CD4-positive, CD25-positive, alpha-beta regulatory T cell (primary cell): ENCODE results near the gene PAEP. TPM values are rescaled to one million over a fixed set of nuclear protein-coding genes. Genes with fewer than 3 reads are reported as not detected.
A peak's percentile ranks its signal among the peaks of the same experiment; 100 is the strongest.

ENCODE experiments used
- ATAC-seq, 2 donors: fragments of 150-1000 bp; cut with Tn5 transposase; one replicate each; pipeline ENCODE4 v1.10.0; 2021; ENCODE audit warnings: low read depth in 2 of 2, moderate number of reproducible peaks in 2 of 2, moderate library complexity in 1 of 2
- DNase-seq, 3 donors: peaks; one replicate each; pipeline versions ENCODE4 v3.0.0 to v3.0.0-alpha.2; 2012 to 2022; ENCODE audit warnings: mixed read lengths in 1 of 3
- H3K27ac ChIP-seq: one replicate; pipeline ENCODE4 v1.7.0; 2013; ENCODE audit warnings: mild to moderate bottlenecking, low read length; ENCODE audit not compliant: insufficient read depth, poor library complexity, severe bottlenecking
- H3K27me3 ChIP-seq: one replicate; pipeline ENCODE4 v1.7.0; 2013; ENCODE audit warnings: low read length; ENCODE audit not compliant: control insufficient read depth, insufficient read depth
- H3K36me3 ChIP-seq: one replicate; pipeline ENCODE4 v1.7.0; 2013; ENCODE audit warnings: mild to moderate bottlenecking, low read length, moderate library complexity; ENCODE audit not compliant: control insufficient read depth, insufficient read depth
- H3K4me1 ChIP-seq: 2 replicates; pipeline ENCODE4 v1.7.0; 2013; ENCODE audit warnings: mild to moderate bottlenecking, low read length; ENCODE audit not compliant: insufficient read depth, control insufficient read depth, poor library complexity, severe bottlenecking
- H3K4me3 ChIP-seq: one replicate; pipeline ENCODE4 v1.7.0; 2013; ENCODE audit warnings: low read depth, mild to moderate bottlenecking, low read length, moderate library complexity
- H3K9me3 ChIP-seq, 2 experiments: 1 replicate in 1 of 2; 2 replicates in 1 of 2; pipeline ENCODE4 v1.7.0; 2013; ENCODE audit warnings: low read length in 2 of 2, mild to moderate bottlenecking in 1 of 2, moderate library complexity in 1 of 2; ENCODE audit not compliant: control insufficient read depth in 2 of 2
- H3K27ac Mint-ChIP-seq, 3 donors: one replicate each; pipeline ENCODE4 v1.8.0; 2020 to 2022; ENCODE audit warnings: mild to moderate bottlenecking in 3 of 3, mixed read lengths in 3 of 3, moderate library complexity in 2 of 3
- H3K27me3 Mint-ChIP-seq: one replicate; pipeline ENCODE4 v1.8.0; 2022; ENCODE audit warnings: mild to moderate bottlenecking, mixed read lengths
- H3K36me3 Mint-ChIP-seq: one replicate; pipeline ENCODE4 v1.8.0; 2020; ENCODE audit warnings: mixed read lengths
- H3K4me1 Mint-ChIP-seq, 4 donors: one replicate each; pipeline ENCODE4 v1.8.0; 2020 to 2022; ENCODE audit warnings: mixed read lengths in 4 of 4, mild to moderate bottlenecking in 1 of 4
- H3K4me3 Mint-ChIP-seq, 4 donors: one replicate each; pipeline ENCODE4 v1.8.0; 2020 to 2022; ENCODE audit warnings: mild to moderate bottlenecking in 4 of 4, mixed read lengths in 4 of 4, moderate library complexity in 3 of 4
- H3K9me3 Mint-ChIP-seq, 7 donors: one replicate each; pipeline ENCODE4 v1.8.0; 2020 to 2022; ENCODE audit warnings: mixed read lengths in 7 of 7, mild to moderate bottlenecking in 3 of 7, moderate library complexity in 2 of 7
- polyA plus RNA-seq, 4 donors: library from polyadenylated mRNA; unstranded; fragments of 300-500 nt; fragmentation: Illumina TruSeq; gene quantifications; one replicate each; pipeline ENCODE4 v1.2.3, GENCODE V29; 2021
- total RNA-seq: library from RNA; stranded (reverse); gene quantifications from one replicate; pipeline ENCODE4 v1.2.3, GENCODE V29; 2022

Gene PAEP
- total and polyA plus RNA-seq, 5 donors from 2014 or later = not detected

- Histone ChIP-seq H3K27me3 (no peaks in the 10 kb centered on the region), H3K36me3 (no peaks in the 10 kb centered on the region), H3K4me1 (no peaks in the 10 kb centered on the region), H3K4me3 (no peak overlapping the region), H3K9me3 (no peaks in the 10 kb centered on the region), H3K27ac (no peak overlapping the region)
- H3K9me3 Mint-ChIP-seq = no peaks in the 10 kb centered on the region
- H3K4me1 Mint-ChIP-seq = peaks cover 0 to 4% (median 0%) of the 10 kb centered on the region in 4 donors
- no peaks in the 10 kb centered on the region for H3K36me3 Mint-ChIP-seq
- peak; percentile 23 to 54 (median 37) for DNase-seq
- no peak overlapping the region for H3K27ac Mint-ChIP-seq
- peak in 1 of 2 donors; percentile 32 for ATAC-seq
- peaks cover 12% of the 10 kb centered on the region for H3K27me3 Mint-ChIP-seq
- no peak overlapping the region for H3K4me3 Mint-ChIP-seq
Observed at GRCh38 chr9:135602789-135603481, 41.4 kb downstream of the PAEP start.

- peaks cover 12% of the 10 kb centered on the region for H3K27me3 Mint-ChIP-seq
- Histone ChIP-seq H3K4me1 (no peaks in the 10 kb centered on the region), H3K4me3 (no peak overlapping the region), H3K9me3 (no peaks in the 10 kb centered on the region), H3K27ac (no peak overlapping the region), H3K36me3 (no peaks in the 10 kb centered on the region), H3K27me3 (no peaks in the 10 kb centered on the region)
- peaks cover 0 to 4% (median 0%) of the 10 kb centered on the region in 4 donors for H3K4me1 Mint-ChIP-seq
- DNase-seq = no peak
- H3K9me3 Mint-ChIP-seq = no peaks in the 10 kb centered on the region
- H3K27ac Mint-ChIP-seq = no peak overlapping the region
- no peak overlapping the region for H3K4me3 Mint-ChIP-seq
- no peak for ATAC-seq
- H3K36me3 Mint-ChIP-seq = no peaks in the 10 kb centered on the region
Observed at GRCh38 chr9:135604437-135605237, 43.1 kb downstream of the PAEP start.

GRCh38 chr9:135605238-135605781, 43.8 kb downstream of the PAEP start:
- Histone ChIP-seq H3K27ac (no peak overlapping the region), H3K4me3 (no peak overlapping the region), H3K9me3 (no peaks in the 10 kb centered on the region), H3K4me1 (no peaks in the 10 kb centered on the region), H3K27me3 (no peaks in the 10 kb centered on the region), H3K36me3 (no peaks in the 10 kb centered on the region)
- no peak overlapping the region for H3K4me3 Mint-ChIP-seq
- no peak overlapping the region for H3K27ac Mint-ChIP-seq
- peaks cover 0 to 3% (median 0%) of the 10 kb centered on the region in 7 donors for H3K9me3 Mint-ChIP-seq
- peaks cover 12% of the 10 kb centered on the region for H3K27me3 Mint-ChIP-seq
- DNase-seq = no peak
- H3K4me1 Mint-ChIP-seq = peaks cover 0 to 4% (median 0%) of the 10 kb centered on the region in 4 donors
- no peak for ATAC-seq
- no peaks in the 10 kb centered on the region for H3K36me3 Mint-ChIP-seq

GRCh38 chr9:135606885-135607259, 45.3 kb downstream of the PAEP start:
- DNase-seq (no peak), ATAC-seq (no peak)
- Mint-ChIP-seq H3K9me3 (peaks cover 0 to 3% (median 0%) of the 10 kb centered on the region in 7 donors), H3K4me1 (peaks cover 0 to 4% (median 0%) of the 10 kb centered on the region in 4 donors), H3K4me3 (no peak overlapping the region), H3K36me3 (no peaks in the 10 kb centered on the region), H3K27me3 (peaks cover 12% of the 10 kb centered on the region), H3K27ac (no peak overlapping the region)
- no peaks in the 10 kb centered on the region for H3K9me3 ChIP-seq
- no peaks in the 10 kb centered on the region for H3K4me1 ChIP-seq
- no peaks in the 10 kb centered on the region for H3K27me3 ChIP-seq
- H3K36me3 ChIP-seq = no peaks in the 10 kb centered on the region
- H3K27ac ChIP-seq = no peak overlapping the region
- H3K4me3 ChIP-seq = no peak overlapping the region

- Histone ChIP-seq H3K36me3 (no peaks in the 10 kb centered on the region), H3K27me3 (no peaks in the 10 kb centered on the region), H3K27ac (no peak overlapping the region), H3K4me3 (no peak overlapping the region), H3K9me3 (no peaks in the 10 kb centered on the region), H3K4me1 (no peaks in the 10 kb centered on the region)
- Mint-ChIP-seq H3K4me1 (peaks cover 0 to 4% (median 0%) of the 10 kb centered on the region in 4 donors), H3K36me3 (no peaks in the 10 kb centered on the region), H3K4me3 (no peak overlapping the region), H3K27ac (no peak overlapping the region), H3K9me3 (peaks cover 0 to 3% (median 0%) of the 10 kb centered on the region in 7 donors), H3K27me3 (peaks cover 9% of the 10 kb centered on the region)
- ATAC-seq (no peak), DNase-seq (no peak)
Observed at GRCh38 chr9:135607401-135608293, 46.1 kb downstream of the PAEP start.

GRCh38 chr9:135608294-135608998, 46.9 kb downstream of the PAEP start:
- no peak overlapping the region for H3K27ac ChIP-seq
- Mint-ChIP-seq H3K4me3 (no peak overlapping the region), H3K36me3 (no peaks in the 10 kb centered on the region), H3K27ac (no peak overlapping the region), H3K4me1 (no peaks in the 10 kb centered on the region), H3K27me3 (peaks cover 4% of the 10 kb centered on the region), H3K9me3 (peaks cover 0 to 3% (median 0%) of the 10 kb centered on the region in 7 donors)
- DNase-seq = no peak
- ATAC-seq = no peak
- no peak overlapping the region for H3K4me3 ChIP-seq
- no peaks in the 10 kb centered on the region for H3K27me3 ChIP-seq
- no peaks in the 10 kb centered on the region for H3K36me3 ChIP-seq
- no peaks in the 10 kb centered on the region for H3K4me1 ChIP-seq
- no peaks in the 10 kb centered on the region for H3K9me3 ChIP-seq

- H3K27ac Mint-ChIP-seq = no peak overlapping the region
- ATAC-seq = no peak
- H3K27me3 Mint-ChIP-seq = no peaks in the 10 kb centered on the region
- no peaks in the 10 kb centered on the region for H3K4me1 ChIP-seq
- H3K27me3 ChIP-seq = no peaks in the 10 kb centered on the region
- H3K4me3 ChIP-seq = no peak overlapping the region
- H3K36me3 ChIP-seq = no peaks in the 10 kb centered on the region
- no peaks in the 10 kb centered on the region for H3K36me3 Mint-ChIP-seq
- H3K4me3 Mint-ChIP-seq = no peak overlapping the region
- DNase-seq = no peak
- H3K9me3 ChIP-seq = no peaks in the 10 kb centered on the region
- H3K27ac ChIP-seq = no peak overlapping the region
- peaks cover 0 to 3% (median 0%) of the 10 kb centered on the region in 7 donors for H3K9me3 Mint-ChIP-seq
- H3K4me1 Mint-ChIP-seq = no peaks in the 10 kb centered on the region
Observed at GRCh38 chr9:135608999-135609317, 47.4 kb downstream of the PAEP start.
